IPS-NIHi7 (cell line): ENCODE measurements around the gene FAM186B.
A peak's percentile ranks its signal among the peaks of the same experiment; 100 is the strongest.
"Not testable (repeated sequence)": the region's sequence is repeated elsewhere in the genome, so short reads cannot be mapped to it uniquely, and the experiment has no call there.

Experiments
- DNase-seq: peaks from one replicate; pipeline ENCODE4 v3.0.0; 2012; ENCODE audit warnings: mixed read lengths; ENCODE audit errors: extremely low spot score

Gene FAM186B

DNA sequence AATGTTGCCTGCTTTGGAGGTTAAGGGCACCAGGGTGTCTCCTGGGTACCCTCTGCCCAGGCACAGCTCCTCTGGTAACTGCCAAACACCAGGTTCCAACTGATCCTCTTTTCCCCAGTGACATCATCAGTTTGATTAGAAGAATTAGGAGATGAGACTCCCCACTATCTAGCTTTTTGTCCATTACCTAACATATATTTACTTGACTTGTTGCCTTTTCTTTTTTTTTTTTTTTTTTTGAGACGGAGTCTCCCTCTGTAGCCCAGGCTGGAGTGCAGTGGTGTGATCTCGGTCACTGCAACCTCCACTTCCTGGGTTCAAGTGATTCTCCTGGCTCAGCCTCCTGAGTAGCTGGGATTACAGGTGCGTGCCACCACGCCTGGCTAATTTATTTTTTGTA lies at the start of gene FAM186B:
Gene FAM186B, minus strand, starts transcription at position 101 of the 400 bp plus-strand sequence. CDS start 162 bp downstream, outside the sequence.
- not testable (repeated sequence) for DNase-seq

GRCh38 chr12:49654715-49655114 lies 49.3 kb upstream of the FAM186B start:
- DNase-seq = no peak

- DNase-seq = no peak
Measured at GRCh38 chr12:49652921-49653520, 47.6 kb upstream of the FAM186B start.

DNA sequence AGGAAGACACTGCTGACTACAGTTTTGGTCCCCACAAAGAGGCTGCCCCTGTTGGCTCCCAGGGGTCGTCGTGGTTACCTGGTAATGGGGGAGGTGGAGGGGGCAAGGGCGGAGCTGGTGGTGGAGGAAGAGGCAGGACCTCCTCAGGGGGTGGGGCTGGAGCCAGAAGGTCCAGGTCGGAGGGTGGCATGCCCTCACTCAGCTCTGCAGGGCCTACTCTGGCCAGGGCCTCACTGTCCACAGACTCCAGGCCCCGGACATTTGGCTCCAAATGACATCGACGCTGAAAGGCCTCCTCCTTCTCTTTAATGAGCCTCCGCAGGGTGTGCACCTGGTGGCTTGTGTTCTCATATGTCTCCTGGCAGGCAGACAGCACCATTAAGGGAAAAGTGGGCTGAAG lies 46.4 kb upstream of the FAM186B start:
- no peak for DNase-seq

GRCh38 chr12:49649892-49650291 lies 44.5 kb upstream of the FAM186B start:
- no peak for DNase-seq

DNA sequence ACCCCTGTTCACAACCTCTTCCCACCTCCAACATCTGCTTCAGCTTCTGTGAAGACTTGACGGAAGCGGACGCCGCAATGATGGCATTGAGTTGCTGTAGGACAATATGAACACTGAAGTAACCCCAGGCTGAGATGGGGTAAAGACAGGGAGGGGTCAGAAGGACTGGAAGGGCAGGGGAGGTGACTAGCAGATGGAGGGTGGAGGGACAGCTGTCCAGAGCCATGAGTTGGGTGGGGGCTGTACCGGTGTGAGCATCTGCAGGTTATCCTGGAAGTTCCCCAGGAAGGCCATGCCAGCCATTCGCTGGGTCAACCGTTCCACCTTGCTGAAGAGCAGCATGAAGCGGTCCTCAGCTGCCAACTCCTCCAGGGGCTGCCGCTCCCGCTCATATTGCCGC lies 44.0 kb upstream of the FAM186B start:
- no peak for DNase-seq

GRCh38 chr12:49648712-49649003 lies 43.2 kb upstream of the FAM186B start:
- DNase-seq = no peak

DNA sequence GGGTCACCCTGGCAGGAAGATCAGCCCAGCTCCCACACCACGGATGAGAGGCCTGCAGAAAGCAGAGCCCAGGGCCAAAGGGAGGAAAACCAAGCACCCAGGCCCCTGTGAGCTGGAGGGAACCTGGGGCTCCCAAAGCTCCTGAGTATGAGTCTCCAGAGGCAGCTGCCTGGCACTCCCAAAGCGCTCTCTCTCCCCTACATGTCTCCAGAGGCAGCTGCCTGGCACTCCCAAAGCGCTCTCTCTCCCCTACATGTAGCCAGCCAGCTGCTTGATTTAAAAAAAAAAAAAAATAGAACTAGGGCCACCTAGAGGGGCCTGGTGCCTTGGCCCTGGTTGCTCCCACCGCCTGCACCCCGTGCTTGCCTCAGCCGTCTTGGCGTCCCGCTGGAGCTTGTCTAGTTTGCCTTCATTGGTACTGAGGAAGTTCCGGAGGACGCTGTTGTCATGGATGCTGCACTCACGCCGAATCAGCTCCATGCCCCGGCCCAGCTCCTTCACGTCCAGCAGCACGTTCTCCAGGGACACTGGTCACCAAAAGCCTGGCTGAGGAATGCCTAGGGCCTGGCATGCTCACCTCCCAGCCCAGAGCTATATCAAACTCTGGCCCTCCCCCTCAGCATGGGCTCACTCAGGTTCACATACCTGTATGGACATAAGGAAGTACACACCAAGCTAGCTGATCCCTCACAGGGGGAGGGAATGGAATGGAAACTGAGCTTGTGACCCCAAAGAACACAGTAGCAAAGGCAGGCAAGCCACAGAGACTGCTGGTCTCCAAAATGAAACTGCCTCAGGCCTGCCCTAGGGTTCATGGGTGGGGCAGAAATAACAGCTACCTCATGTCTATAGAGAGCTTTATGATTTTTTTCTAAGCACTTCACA lies 42.6 kb upstream of the FAM186B start:
- DNase-seq = no peak

- DNase-seq = no peak
Measured at GRCh38 chr12:49646871-49647654, 41.6 kb upstream of the FAM186B start.

GRCh38 chr12:49646331-49646830 lies 40.9 kb upstream of the FAM186B start:
- DNase-seq = no peak

- DNase-seq = no peak
Measured at GRCh38 chr12:49645146-49646039, 40.0 kb upstream of the FAM186B start.

DNA sequence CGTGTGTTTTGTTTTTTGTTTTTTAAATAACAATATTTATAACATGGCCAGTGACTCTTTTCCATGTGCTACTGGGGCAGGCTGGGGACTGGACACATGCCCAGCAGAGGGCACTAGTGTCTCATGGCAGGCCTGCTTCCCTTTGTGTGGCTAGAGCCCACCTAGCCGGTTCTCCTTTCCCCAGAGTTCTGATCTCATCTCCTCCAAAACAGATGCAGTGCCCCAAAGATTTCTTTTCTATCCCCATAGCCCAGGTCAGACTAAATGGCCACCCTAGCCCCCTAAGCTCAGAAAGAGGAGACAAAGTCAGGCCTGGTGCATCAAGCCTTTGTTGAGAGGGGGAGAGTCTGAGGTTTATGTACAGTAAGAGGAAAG lies 39.2 kb upstream of the FAM186B start:
- peak; percentile 93 for DNase-seq

DNA sequence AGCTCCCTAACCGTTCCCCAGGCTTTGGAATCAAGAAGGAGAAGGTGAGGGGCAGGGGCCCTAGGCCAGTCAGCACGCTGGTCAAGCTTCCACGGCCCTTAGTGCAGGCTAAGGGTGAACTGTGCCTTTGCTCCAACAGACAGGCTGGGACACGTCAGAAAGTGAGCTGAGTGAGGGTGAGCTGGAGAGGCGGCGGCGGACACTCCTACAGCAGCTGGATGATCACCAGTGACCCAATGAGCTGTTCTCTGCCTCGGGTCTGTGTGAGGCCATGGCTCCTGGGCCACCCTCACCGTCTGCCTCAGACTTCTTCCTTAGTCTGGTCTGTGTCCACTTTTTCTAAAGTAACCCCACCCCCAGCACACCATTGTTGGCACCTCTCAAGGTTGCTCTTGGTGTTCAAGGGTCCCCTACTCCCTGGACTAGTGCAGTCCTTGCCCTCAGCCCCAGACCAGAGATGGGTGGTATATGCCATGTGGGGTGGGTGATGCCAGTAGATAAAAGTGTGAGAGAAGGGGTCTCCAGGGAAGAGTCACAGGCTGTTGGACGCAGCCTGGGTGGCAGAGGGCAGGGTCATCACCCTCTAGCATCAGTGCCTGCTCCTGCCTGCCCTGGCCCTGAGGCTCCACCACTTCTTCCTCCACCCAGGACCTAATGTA lies 38.7 kb upstream of the FAM186B start:
- no peak for DNase-seq

- DNase-seq = no peak
Measured at GRCh38 chr12:49643135-49643534, 37.7 kb upstream of the FAM186B start.

- no peak for DNase-seq
Measured at GRCh38 chr12:49642370-49642802, 36.9 kb upstream of the FAM186B start.

GRCh38 chr12:49641748-49642369 lies 36.4 kb upstream of the FAM186B start:
- DNase-seq = no peak

GRCh38 chr12:49636979-49637755 lies 31.7 kb upstream of the FAM186B start:
- DNase-seq = peak; percentile 82

DNA sequence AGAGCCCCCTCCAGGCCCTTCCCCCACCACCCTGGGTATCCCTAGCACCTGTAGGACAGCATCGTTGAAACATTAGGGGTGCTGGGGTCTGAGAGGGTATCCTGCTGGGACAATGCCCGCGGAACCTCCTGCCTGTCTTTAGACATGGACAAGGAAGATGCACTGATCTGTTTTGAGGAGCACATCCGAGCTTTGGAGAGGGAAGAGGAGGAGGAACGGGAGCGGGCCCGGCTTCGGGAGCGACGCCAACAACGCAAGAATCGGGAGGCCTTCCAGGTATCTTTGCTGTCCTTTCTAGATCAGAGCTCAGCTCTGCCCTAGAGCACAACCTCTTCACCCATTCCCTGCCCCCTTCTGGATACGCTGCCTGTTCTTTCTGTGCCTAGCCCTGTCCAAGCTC lies 31.1 kb upstream of the FAM186B start:
- DNase-seq = no peak

- no peak for DNase-seq
Measured at GRCh38 chr12:49635656-49636055, 30.2 kb upstream of the FAM186B start.

DNA sequence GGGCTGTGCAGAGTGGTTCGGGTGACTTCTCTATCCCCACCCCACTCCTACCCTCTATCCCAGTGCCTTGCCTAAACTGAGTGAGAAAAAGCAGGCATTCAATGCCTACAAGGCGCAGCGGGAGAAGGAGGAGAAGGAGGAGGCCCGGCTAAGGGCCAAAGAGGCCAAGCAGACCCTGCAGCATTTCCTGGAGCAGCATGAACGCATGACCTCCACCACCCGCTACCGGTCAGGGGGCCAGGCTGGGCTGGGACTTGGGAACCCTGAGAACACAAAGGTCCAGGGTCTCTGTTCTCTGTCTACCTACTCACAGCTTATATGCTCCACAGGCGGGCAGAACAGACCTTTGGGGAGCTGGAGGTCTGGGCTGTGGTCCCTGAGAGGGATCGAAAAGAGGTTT lies 29.6 kb upstream of the FAM186B start:
- no peak for DNase-seq
